Measurements from ENCODE around the gene TNRC6C.

- TF ChIP-seq CTCF (IDR thresholded peaks at IDR 0.05) (no peak), POLR2A (IDR thresholded peaks at IDR 0.05) (no peak)
Observed at GRCh38 chr17:78057113-78057740, 98.7 kb downstream of the TNRC6C start.

Data from lower leg skin (tissue), 3 donors.